ENCODE data around the gene INTS1.

Gene INTS1

DNA sequence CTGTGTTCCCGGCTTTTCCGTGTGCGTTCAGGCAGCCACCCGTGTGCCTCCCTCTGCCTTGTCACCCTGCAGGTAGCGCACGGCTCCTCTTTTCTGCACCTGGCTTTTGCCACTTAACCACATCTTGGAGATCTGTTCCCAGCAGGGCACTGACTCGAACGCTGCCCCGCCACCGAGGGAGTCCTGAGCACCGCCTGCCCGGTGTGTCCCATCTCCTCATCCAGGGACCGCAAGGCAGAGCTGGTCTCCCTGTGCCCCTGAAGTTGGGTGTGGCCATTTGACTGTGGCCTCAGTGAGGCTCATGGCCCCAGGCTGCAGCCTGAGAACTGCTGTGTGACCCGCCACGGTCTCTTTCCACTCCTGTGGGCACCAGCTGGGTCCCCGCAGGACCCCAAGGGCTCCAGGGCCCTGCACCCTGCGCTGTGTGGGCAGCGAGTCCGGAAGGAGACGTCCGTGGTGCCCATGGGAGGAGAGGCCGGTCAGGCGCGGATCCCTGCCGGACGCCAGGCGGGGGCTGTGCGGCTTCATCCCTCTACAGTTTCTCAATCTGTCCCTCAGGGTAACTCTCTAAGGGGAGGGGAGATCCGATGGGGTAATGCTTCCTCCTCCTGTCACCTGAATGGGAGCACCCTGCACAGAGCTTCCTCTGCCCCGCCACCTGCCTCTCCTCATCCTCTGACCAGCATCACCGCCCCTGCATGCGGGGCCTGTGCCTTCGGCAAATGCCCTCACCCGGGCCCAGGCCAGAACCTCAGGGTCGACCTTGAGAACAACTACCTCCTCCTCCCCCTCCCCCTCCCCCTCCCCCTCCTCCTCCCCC lies 1.8 kb upstream of the INTS1 start:
- no peak for DNase-seq

DNA sequence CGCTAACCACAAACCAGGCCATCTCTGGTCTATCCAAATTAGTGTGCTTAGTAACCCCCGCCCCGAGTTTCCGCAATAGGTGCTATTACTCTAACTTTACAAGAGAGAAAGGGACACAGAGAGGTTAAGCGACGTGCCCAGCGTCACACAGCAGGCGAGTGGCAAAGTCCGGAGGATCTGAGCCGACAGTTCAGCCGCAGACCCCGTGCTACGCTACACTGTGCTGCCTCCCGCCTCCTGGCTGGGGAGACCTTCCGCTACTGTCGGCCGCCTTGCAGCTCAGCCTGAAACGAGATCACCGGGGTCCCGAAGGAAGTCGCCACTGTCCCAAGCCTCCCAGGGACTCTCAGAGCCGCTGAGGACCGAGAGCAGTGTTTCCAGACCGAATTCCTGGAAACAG lies 799 bp downstream of the INTS1 start:
- no peak for DNase-seq

DNA sequence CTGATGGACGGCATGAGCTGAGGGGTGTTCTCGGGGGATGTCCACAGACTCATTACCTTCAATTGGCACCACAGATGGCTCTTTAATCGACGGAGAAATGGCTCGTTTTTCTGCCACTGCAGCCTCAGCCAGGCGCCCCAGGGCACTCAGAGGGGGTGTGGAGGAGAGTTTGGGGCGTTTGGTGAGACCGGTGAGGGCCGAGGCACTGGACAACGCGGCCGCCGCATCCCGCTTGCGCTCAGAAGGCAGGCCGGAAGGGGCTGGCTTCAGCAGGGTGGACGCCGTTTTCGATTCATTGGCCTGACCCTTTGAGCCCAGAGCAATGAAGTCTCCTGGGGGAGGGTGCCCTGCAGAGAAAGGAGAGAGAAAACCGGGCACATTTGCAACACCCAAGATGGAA lies 1.3 kb downstream of the INTS1 start:
- no peak for DNase-seq

DNA sequence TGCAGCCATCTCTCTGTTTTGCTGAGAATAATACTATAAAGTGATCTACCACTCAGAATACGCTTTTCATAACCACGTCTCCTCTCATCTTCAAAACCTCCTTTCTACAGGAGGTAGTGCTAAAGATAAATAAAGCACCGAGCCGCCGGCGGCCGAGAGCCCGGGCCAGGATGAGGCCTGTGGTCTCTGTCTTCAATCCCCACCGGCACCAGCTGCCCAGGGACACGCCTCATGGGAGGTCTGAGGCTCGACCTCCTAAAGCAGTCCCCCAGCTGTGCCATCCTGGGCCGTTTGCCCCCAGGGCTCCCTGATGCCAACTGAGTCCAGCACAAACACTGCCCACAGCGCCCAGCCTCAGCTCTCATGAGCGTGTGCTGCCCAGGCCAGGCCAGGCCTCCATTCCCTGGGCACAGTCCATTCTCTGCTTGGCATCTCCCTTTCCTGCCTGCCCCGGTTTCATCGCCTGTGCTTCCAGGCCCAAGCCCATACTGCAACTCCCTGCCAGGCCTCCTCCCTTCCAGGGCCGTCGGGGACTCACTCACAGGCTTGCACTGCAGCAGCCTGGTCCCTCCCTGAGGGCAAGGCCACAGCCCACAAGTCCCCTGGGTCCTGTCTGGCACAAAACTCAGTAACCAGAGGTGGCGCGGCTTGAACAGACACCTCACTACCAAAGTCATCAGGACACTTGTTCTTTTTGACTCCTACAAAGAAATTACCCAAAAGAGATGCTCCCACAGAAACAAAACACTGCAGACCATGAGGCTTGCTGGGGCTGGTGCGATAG lies 2.5 kb downstream of the INTS1 start:
- no peak for DNase-seq

DNA sequence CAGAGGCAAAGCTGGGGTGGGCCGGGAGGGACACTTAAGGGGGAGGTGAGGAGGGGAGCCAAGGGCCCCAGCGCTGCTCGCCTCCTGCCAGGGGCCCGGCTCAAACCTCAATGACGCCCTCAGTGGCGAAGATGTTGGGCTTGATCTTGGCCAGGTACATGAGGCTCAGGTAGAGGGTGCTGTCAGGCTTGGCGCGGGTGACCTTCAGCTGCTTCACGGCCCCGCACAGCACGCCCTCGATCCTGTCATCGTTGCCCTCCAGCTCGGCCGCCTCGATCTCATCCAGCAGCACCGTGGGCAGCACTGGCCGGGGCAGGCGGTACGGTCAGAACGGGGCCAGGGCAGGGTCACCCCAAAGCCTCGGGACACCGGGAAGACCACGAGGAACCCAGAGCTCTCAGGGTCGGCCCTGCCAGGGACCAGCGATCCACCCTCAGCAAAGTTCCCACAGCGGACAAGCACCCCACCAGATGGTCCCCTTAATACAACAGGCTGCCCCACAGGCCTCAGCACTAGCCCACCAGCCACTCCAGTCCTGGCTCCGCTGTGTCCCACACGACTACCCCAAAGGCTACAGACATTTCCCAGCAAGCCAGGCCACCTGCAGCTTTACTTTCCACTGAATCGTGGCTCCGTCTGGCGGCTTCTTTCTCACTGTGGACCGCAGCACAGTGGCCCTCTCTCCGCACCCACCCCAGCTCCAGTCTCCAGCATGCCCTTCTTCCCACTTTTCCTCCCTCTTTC lies 4.0 kb downstream of the INTS1 start:
- DNase-seq: no peak

DNA sequence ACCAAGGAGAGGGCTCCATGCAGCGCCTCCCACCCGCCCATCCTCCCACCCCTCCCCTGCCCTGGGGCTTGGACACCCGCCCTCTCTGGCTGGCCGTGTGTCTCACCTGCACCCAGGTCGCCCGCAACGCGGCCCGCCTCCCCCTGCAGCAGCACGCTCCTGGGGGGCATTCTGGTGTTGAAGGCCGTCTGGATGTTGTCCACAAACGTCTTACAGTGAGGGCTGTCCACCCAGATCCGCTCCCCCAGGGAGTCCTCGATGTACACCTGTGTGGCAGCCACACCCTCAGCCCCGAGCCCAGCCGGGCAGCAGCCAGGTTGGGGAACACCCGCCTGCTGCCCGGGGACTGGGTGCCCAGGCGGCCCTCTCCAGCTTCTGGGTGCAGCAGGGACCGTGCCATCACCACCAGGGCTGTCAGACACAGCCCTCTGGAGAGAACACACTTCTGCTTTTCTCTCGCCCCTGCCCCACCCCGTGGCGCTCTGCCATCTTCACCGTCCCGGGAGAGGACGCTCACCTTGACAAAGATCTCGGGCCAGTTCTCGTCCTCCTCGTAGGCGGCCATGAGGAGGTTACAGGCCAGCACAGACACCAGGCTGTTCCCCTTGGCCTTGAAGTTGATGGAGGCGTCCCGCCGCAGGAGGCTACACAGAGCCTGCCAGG lies 4.7 kb downstream of the INTS1 start:
- DNase-seq: no peak

DNA sequence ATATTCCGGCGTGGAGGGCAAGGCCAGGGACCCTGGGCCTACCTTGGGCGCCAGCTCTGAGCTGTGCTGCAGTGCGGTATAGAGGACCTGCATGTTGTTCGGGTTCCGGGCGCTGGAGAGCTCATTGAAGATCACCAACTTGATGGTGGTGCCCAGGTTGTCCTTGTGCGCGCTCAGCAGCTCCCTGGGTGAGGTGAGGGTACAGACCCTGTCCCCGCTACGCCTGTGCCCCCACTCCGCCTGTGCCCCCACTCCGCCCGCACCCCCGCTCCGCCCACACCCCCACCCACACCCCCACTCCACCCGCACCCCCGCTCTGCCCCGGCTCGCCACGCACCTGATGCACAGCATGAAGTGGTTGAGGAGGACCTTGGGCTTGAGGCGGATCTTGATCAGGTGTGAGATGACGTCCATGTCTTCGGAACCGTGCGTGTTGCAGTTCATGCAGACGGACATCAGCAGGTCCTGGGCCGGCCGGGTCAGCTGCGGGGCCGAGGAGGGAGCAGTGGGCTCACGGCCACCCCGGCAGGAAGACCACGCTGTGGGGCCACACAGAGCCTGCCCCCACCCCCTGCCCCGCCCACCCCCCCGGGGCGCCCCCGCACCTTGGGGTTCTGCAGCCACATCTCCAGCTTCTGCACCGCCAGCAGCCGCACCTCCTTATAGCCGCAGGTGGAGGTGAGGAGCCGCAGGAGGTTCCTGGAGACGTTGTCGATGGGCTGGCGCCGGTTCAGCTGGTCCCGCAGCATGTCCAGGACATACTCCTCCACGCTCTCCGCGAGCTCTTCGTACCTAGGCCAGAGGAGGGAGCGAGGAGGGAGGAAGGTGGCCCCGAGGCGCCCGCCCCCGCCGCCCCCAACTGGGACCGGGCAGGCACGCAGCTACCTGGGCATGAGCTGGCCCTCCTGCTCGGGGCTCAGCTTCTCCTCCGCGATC lies 5.6 kb downstream of the INTS1 start:
- no peak for DNase-seq

DNA sequence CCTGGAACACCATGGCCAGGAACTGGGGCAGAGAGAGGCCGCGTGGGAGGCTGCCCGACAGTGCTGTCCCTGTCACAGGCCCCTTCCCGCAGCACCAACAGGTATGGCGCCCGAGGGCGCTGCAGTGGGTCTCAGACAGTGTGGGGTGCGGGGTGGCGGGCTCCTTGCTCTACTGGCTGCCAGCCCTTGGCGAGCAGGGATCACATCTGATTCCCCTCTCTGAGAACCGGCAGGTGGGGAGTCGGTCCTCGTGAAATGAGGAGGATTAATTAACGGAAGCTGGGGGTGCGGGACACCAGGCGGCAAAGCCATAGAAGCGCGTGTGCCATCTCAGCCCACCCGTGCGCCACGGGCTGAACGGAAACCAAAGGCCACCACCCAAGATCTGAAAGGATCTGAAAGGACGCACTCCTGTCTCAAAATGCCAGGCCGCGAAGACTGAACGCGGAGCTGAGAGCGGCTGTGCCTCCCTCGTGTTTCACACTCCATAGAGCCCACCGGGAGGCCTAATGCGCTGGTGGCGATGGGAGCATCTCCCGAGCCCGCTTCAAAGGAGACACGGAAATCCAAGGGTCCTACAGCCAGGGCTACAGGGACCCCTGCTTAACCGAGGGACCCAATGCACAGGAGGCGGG lies 6.8 kb downstream of the INTS1 start:
- DNase-seq: no peak

DNA sequence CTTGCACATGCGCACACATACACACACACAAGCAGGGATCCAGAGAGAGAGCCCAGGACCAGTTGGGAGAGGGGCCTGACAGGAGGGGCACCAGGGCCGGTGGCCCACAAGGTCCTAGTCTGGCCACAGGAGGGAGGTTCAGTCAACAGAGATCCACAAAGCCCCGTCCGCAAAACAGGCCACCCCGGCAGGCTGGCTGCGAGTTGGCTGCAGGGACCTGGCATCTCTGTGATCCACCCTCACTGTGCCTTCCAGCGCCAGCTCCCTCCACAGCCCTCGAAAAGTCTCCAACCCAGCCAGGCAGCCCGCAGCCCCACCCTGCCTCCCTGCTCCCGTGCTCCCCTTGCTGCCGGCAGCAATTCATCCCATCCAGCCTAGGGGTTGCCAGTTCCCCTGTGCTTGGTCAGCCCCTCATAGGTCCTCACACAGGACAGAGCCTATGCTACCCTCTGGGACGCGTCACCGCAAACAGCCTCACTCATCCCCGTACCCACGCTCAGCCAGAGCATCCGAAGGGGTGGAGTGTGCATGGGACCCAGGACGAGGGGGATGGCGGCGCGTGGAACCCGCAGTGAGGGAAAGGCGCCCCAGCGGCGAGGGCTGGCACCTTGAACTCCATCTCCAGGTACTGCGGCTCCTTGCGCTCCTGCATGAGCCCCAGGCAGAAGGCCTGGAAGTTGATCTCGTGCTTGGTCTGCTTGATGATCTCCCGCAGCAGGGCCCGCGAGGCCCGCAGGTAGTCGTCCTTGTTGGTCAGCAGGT lies 7.5 kb downstream of the INTS1 start:
- DNase-seq: no peak

DNA sequence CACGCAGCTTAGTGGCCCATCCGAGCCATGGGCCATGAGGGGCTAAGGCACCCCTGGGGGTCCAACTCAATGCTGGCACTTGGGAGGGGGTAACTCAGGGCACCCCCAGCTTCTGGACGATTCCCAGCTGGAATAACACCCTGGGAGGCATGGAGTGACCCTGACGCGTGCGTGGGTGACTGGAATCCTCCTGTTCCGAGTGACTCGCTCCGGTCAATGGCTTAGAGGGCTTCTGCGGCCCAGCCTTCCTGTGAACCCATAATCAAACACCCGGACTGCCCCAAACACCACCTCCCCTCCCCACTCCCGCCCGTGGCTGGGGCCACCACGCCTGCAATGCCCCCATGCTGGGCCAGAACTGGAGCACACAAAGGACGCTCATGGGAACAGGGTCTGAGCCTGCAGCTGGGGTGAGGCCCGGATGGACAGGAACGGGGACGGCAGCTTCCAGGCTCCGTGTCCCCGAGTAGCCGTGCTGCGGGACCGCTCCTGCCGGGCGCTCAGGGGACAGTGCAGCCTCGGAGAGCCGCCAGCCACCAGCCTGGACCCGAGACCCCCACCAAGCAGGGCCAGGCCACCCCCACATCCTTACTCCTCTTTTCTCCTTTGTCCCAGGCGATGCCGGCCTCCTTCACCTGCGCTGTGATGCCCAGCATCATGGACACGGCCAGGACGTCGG lies 8.5 kb downstream of the INTS1 start:
- no peak for DNase-seq

DNA sequence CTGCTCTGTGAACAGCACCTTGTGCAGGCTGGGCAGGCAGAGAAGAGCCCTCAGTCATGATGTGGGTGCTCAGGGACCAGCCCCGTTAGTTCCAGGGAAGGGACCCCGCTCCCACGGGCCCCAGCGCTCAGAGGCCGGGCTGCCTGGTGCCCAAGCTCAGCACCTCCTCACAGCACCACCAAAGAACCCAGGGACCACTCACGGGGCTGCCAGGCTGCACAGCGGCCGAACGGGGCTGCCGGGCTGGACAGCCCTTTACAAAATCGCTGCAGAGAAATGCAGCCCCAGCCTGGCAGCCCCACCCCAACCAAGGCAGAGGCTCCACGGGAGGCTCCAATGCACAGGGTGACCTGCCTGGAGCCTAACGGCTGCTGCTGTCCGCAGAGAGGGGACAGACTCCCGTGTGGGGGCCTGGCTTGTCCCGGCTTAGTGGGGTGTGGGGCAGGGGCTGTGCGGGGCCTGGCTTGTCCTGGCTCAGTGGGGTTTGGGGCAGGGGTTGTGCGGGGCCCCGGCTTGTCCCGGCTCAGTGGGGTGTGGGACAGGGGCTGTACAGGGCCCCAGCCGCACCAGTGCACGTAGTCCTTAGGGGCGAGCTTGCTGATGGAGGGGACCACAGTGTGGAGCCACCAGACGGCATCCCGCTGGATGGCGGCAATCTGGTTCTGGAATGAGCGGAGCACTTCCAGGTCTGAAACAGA lies 9.2 kb downstream of the INTS1 start:
- no peak for DNase-seq

DNA sequence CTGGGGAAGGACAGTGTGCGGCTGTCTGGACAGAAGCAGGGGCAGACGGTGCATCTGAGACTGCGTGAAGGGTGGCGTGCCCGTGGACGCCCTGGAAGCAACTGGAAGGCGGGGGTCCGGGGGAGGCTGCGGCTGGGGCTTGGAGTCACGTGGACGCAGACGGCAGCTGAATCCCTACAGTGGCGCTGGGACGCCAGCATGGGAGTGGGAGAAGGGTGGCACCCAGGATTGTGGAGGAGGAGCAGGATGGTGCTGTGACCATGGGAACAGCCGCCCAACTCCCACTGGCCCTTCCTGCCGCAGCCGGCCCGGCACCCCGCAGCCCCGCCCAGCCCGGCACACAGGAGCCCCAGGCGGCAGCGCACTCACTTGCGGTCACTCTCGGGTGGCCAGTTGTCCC lies 9.7 kb downstream of the INTS1 start:
- DNase-seq: no peak

DNA sequence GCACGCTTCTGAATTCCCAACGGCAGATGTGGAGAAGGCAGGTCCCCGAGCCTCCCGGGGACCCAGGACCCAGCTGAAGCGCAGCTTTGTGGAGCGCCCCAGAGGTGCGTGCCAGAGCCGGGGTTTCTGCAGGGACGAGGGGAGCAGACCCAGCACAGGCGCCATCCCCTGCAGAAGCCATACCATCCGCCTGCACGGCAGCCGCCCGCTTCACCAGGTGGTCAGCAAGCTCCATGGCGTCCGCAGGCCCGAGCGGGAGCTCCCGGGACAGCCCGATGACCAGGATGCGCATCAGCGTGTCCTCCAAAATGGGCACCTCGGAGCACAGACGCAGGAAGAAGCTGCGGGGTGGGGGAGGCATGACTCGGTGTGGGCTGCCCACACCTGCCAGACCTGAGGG lies 10.6 kb downstream of the INTS1 start:
- no peak for DNase-seq

DNA sequence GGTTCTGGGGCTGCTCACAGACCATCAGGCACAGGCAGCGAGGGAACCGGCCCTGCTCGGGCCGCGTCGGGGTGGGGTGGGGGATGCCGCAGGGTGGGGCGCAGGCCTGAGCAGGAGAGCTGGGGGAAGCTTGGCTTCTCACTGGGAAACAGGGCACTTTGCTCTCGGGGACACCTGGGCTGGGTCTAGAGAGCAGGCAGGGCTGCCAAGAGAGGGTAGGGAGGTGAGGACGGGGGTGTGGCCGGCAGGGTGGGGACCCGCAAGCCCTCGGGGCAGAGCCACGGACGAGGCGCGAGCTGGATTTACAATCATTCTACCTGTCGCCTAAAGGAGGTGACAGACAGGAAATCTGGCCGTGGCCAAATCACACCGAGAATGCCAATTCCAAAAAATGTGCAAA lies 11.1 kb downstream of the INTS1 start:
- DNase-seq: no peak

DNA sequence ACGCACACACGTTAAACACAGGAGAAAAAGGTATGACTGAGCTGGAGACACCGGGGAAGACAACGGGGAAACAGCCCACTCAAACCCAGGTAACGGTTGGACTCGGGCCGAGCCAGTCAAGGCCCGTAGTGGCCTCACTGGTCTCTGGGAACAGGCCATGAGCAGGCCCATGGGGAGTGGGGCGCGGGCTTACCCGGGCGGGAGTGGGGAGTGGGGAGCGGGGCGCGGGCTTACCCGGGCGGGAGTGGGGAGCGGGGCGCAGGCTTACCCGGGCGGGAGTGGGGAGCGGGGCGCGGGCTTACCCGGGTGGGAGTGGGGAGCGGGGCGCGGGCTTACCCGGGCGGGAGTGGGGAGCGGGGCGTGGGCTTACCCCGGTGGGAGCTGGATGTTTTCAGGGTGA lies 11.5 kb downstream of the INTS1 start:
- no peak for DNase-seq

DNA sequence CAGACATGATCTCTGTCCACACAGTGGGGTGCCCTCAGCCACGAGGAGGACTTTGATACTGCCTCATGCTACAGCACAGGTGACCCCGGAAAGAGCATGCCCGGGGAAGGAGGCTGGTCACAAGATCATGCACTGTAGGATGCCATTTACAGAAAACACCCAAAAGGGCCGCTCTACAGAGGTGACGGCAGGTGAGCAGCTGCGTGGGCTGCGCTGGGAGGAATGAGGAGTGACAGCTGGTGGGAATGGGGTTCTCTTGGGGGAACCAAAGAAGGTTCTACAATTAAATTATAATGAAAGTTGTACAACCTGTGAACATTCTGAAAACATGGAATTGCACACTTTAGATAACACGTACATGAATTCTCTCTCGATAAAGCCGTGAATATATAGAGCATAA lies 12.0 kb downstream of the INTS1 start:
- DNase-seq: no peak

DNA sequence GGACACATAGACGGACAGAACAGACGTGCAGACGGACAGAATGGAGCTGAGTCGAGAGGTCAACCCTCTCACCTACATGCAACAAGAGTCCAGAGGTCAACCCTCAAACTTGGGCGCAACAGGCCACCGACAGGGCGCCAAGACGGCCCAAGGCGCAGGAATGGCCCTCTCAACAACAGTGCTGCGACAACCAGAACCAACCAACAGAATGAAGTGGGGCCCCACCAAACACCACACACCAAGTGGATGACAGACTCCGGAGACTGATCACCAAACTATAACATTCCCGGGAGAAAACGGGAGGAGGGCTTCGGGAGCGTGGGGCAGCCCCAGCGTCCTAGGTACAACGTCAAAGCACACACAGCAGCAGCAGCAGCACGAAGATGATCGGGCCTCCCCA lies 13.4 kb downstream of the INTS1 start:
- no peak for DNase-seq

DNA sequence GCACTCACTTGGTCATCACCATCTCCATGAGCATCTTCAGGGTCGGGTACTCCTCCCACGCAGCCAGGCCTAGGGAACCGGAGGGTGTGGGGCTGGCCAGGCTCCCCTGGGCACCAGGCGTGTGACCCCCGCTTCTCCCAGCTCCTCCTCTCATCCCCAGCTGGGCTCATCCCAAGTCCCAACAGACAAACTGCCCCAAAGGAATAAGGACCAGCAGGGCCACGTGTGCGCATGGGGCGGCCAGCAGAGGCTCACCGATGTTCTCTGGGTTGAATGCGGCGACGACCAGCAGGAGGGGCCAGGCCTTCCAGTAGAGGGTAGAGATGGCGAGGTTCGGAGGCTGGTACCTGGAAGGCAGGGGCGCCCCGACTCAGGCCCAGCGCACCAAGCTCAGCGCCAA lies 14.9 kb downstream of the INTS1 start:
- no peak for DNase-seq

DNA sequence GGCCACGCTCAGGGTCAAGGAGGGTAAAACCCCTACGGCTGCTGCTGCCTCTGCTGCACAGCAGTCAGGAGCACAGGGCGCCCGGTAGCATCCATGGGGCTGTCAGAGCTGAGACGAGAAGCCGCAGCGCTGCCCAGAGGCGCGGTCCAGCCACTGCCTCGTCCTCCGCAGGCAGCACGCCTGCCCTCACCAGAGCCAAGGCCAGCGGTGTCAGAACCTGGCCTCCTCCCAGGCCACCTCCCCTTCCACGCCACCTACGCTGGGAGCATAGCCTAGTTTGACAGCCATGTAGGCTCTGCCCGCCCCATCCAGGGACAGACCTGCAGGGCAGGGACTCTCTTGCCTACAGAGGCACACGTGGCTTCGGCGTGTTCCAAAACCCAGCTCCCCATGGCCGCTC lies 16.2 kb downstream of the INTS1 start:
- DNase-seq: no peak

DNA sequence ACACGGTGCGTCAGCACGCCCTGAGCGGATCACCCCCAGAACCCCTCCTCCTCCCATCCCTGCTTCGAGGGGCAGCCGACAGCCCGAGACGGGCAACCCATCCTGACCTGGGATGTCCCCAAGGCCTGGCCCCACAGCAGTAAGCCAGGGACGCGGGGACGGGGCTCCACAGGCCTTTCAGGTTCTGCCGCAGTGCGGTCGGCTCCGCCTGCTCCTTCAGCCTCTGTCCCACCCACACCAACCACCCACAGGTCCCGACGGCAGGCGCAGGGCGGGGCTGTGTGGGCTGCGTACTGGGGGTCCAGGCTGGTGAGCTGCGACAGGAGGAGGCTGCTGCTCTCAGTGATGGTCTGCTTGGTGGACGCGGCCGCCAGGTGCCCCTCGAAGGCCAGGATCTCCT lies 16.7 kb downstream of the INTS1 start:
- no peak for DNase-seq
